RWPE1 (cell line): ENCODE data around the gene GPR45.
"Not testable (repeated sequence)": the region's sequence is repeated elsewhere in the genome, so short reads cannot be mapped to it uniquely, and the experiment has no call there.

Source experiments
- CTCF ChIA-PET: fragments of 350-600 bp; sonication (Branson Sonifier 250); formaldehyde crosslinking; extraction: SDS; loops from one replicate; lab custom pipeline; 2021; lab: Yijun Ruan, JAX
- POLR2A ChIA-PET: fragments of 400-600 bp; formaldehyde crosslinking; extraction: SDS; loops from one replicate; lab custom pipeline; 2020; ENCODE audit warnings: antibody characterized with exemption; ENCODE audit not compliant: low non-redundant PET; lab: Yijun Ruan, JAX
- DNase-seq: peaks from one replicate; pipeline ENCODE4 v3.0.0; 2012; ENCODE audit warnings: low spot score
- H3K27ac ChIP-seq: fragments of 450-650 bp; 2 replicates; pipeline ENCODE4 v1.5.1; 2017
- CTCF ChIP-seq: fragments of 450-650 bp; conservative IDR thresholded peaks from 2 replicates; pipeline ENCODE4 v1.5.1; 2017; ENCODE audit warnings: low read depth, mild to moderate bottlenecking

The GPR45 gene

GRCh38 chr2:105242286-105242993, 897 bp downstream of the GPR45 start:
- POLR2A ChIA-PET: no interaction called here
- no peak for TF ChIP-seq CTCF
- no peak for DNase-seq
- CTCF ChIA-PET: interaction anchor here (0.6 kb wide), 1 partner anchor 60 kb away, joined by 4 read pairs; no protein-coding TSS in a partner anchor
- no peak overlapping the region for H3K27ac ChIP-seq

DNA sequence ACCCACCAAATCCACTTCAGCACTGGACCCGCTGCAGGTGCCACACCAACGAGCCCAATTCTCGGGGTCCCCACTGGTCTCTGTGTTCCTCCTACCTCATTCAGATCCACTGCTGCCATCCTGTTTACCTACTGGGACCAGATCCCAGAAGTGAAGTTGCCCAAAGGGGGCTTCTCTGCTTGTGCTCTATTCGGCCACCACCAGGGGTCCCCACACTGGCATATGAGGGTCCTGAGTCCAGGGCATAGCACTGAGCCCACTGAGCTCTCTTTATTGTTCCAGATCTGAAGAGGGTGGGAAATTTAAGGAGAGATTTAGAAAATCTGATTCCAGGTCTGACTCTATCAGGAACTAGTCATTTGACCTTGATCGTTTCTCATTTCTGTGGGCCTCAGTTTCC, 2.4 kb downstream of the GPR45 start:
- no peak overlapping the region for H3K27ac ChIP-seq
- no peak for DNase-seq
- ChIA-PET CTCF (interaction anchor here (0.7 kb wide), 1 partner anchor 1654 kb away, joined by 4 read pairs; no protein-coding TSS in a partner anchor), POLR2A (no interaction called here)
- no peak for TF ChIP-seq CTCF

DNA sequence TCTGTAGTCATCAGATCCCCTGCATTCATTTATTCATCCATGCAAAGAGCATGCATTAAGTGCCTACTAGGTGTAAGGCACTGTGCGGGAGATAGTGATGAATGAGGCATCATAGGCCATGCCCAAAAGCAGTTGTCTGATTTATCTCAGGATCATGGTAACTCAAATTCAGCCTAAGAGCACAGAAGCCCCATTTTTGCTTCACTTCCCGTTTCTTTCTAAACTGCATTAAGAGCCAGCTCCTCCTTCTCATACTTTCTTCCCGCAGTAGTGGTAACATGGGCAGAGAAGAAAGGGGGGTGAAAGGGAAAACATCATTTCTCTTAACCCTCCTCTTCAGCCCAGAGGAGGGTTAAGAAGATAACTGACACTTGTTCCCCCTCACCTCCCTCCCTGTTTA, 2.9 kb downstream of the GPR45 start:
- no peak for TF ChIP-seq CTCF

GRCh38 chr2:105248316-105249070, 7.0 kb downstream of the GPR45 start:
- POLR2A ChIA-PET: no interaction called here

More for the DNA sequence above, 2.9 kb downstream of the GPR45 start:
- no peak for DNase-seq
- POLR2A ChIA-PET: no interaction called here
- H3K27ac ChIP-seq: no peak overlapping the region
- CTCF ChIA-PET: interaction anchor here (0.7 kb wide), 1 partner anchor 1654 kb away, joined by 4 read pairs; no protein-coding TSS in a partner anchor

GRCh38 chr2:105249181-105249580, 7.6 kb downstream of the GPR45 start:
- DNase-seq: no peak
- H3K27ac ChIP-seq: no peak overlapping the region
- POLR2A ChIA-PET: no interaction called here
- CTCF ChIA-PET: no interaction called here
- no peak for TF ChIP-seq CTCF

More at GRCh38 chr2:105248316-105249070, 7.0 kb downstream of the GPR45 start:
- no peak for DNase-seq
- no peak for TF ChIP-seq CTCF
- CTCF ChIA-PET: interaction anchor here (0.6 kb wide), 1 partner anchor 108 kb away, joined by 3 read pairs; no protein-coding TSS in a partner anchor
- no peak overlapping the region for H3K27ac ChIP-seq

DNA sequence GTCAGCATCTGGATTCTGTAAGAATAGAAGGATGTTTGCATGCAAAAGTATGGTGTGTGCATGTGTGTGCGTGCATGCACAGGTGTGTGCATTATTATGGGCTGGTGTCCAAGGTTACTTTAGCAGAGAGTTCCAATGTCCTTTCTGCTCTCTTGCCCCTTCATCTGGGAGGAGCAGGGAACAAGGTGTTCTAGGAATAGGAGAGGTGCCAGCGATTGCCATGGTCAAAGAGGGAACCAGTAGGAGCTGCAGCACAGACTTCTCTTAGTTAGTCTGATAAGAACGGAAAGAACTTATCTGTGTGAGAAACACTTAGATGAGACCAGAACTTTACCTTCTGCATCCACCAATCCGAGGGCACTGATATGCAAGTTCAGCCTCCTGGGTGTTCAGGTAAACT, 8.3 kb downstream of the GPR45 start:
- POLR2A ChIA-PET: no interaction called here
- CTCF ChIA-PET: no interaction called here
- no peak for DNase-seq
- no peak for TF ChIP-seq CTCF
- no peak overlapping the region for H3K27ac ChIP-seq

DNA sequence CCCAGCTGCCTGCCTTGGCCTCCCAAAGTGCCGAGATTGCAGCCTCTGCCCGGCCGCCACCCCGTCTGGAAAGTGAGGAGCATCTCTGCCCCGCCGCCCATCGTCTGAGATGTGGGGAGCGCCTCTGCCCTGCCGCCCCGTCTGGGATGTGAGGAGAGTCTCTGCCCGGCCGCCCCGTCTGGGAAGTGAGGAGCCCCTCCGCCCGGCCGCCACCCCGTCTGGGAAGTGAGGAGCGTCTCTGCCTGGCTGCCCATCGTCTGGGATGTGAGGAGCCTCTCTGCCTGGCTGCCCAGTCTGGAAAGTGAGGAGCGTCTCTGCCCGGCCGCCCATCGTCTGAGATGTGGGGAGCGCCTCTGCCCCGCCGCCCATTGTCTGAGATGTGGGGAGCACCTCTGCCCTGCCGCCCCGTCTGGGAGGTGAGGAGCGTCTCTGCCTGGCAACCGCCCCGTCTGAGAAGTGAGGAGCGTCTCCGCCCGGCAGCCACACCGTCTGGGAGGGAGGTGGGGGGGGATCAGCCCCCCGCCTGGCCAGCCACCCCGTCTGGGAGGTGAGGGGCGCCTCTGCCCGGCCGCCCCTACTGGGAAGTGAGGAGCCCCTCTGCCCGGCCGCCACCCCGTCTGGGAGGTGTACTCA, 9.6 kb downstream of the GPR45 start:
- POLR2A ChIA-PET, CTCF ChIA-PET, DNase-seq, H3K27ac ChIP-seq: not testable (repeated sequence)
